Breast epithelium (tissue), 4 donors: Measurements from ENCODE around the gene KLK10. TPM values are rescaled to one million over a fixed set of nuclear protein-coding genes. Genes with fewer than 3 reads are reported as not detected.

ENCODE experiments used
- DNase-seq, 2 donors: peaks; one replicate each; pipeline ENCODE4 v3.0.0-alpha.2; 2019; ENCODE audit warnings: low spot score in 2 of 2
- H3K27ac ChIP-seq, 2 donors: fragments of 200-600 bp; sonication (generic) in 1 of 2; one replicate each; pipeline ENCODE4 v1.5.1; 2016 to 2019; ENCODE audit warnings: mild to moderate bottlenecking in 1 of 2
- H3K27me3 ChIP-seq, 2 donors: fragments of 200-600 bp; sonication (generic) in 1 of 2; one replicate each; pipeline versions ENCODE4 v1.5.1 to v1.6.0; 2017 to 2019; ENCODE audit warnings: control low read depth in 1 of 2, mild to moderate bottlenecking in 1 of 2
- H3K36me3 ChIP-seq: fragments of 200-600 bp; one replicate; pipeline ENCODE4 v1.5.1; 2019
- H3K4me1 ChIP-seq, 2 donors: fragments of 200-600 bp; sonication (generic); one replicate each; pipeline ENCODE4 v1.5.1; 2016 to 2019; ENCODE audit warnings: control low read depth in 1 of 2
- H3K4me3 ChIP-seq, 3 donors: fragments of 200-600 bp; sonication (generic); 1 replicate in 2 of 3; 2 replicates in 1 of 3; pipeline ENCODE4 v1.5.1; 2016 to 2019; ENCODE audit warnings: mild to moderate bottlenecking in 3 of 3, moderate library complexity in 2 of 3
- H3K9me3 ChIP-seq, 2 donors: fragments of 200-600 bp; sonication (generic) in 1 of 2; one replicate each; pipeline ENCODE4 v1.5.1; 2016 to 2019; ENCODE audit warnings: control low read depth in 1 of 2
- POLR2A ChIP-seq: fragments of 450-650 bp; IDR thresholded peaks from one replicate; pipeline ENCODE4 v1.6.1; 2016; ENCODE audit warnings: antibody characterized with exemption, mild to moderate bottlenecking, moderate library complexity
- POLR2AphosphoS5 ChIP-seq, 3 donors: sonication (generic); formaldehyde crosslinking; IDR thresholded peaks; one replicate each; pipeline ENCODE4 v1.6.1; 2017; ENCODE audit warnings: antibody characterized with exemption in 3 of 3
- intact Hi-C: fragments of 100-400 bp; cut with DNase I; formaldehyde crosslinking; loops from one replicate; pipeline ENCODE4 v1.15.1; 2023; ENCODE audit warnings: low total_unique reads
- total RNA-seq, 3 donors: library from RNA; depleted of rRNA; stranded (reverse); fragments of >200 nt; gene quantifications; one replicate each; pipeline ENCODE4 v1.1.0, GENCODE V29; 2016
- TF ChIP-seq, protein P1 (sequence below), 3 donors: fragments of 450-650 bp; IDR thresholded peaks; one replicate each; pipeline ENCODE4 v1.5.1; 2016 to 2017; ENCODE audit warnings: antibody characterized with exemption in 3 of 3, mild to moderate bottlenecking in 3 of 3, moderate library complexity in 3 of 3

Gene KLK10
- total RNA-seq, 3 donors from 2014 or later: 3.3 to 13.9 TPM; not detected in 1

GRCh38 chr19:51034704-51035103 is 15.2 kb upstream of the KLK10 start, which contains the start of gene KLK12:
KLK12 (minus strand) TSS chr19:51035002; CDS start chr19:51034621, 381 bp downstream.
- no peak for DNase-seq
- H3K9me3 ChIP-seq: no peaks in the 10 kb centered on the region
- no peaks in the 10 kb centered on the region for H3K27me3 ChIP-seq
- no peaks in the 10 kb centered on the region for H3K36me3 ChIP-seq
- intact Hi-C loops: no loop called here
- H3K27ac ChIP-seq: no peak within 1 kb of the TSS
- H3K4me1 ChIP-seq: no peaks in the 10 kb centered on the region
- TF ChIP-seq POLR2A (no peak), POLR2AphosphoS5 (IDR thresholded peaks at IDR 0.05) (no peak)
- TF ChIP-seq, protein P1, sequence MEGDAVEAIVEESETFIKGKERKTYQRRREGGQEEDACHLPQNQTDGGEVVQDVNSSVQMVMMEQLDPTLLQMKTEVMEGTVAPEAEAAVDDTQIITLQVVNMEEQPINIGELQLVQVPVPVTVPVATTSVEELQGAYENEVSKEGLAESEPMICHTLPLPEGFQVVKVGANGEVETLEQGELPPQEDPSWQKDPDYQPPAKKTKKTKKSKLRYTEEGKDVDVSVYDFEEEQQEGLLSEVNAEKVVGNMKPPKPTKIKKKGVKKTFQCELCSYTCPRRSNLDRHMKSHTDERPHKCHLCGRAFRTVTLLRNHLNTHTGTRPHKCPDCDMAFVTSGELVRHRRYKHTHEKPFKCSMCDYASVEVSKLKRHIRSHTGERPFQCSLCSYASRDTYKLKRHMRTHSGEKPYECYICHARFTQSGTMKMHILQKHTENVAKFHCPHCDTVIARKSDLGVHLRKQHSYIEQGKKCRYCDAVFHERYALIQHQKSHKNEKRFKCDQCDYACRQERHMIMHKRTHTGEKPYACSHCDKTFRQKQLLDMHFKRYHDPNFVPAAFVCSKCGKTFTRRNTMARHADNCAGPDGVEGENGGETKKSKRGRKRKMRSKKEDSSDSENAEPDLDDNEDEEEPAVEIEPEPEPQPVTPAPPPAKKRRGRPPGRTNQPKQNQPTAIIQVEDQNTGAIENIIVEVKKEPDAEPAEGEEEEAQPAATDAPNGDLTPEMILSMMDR (IDR thresholded peaks at IDR 0.05): no peak
- no peak within 1 kb of the TSS for H3K4me3 ChIP-seq

DNA sequence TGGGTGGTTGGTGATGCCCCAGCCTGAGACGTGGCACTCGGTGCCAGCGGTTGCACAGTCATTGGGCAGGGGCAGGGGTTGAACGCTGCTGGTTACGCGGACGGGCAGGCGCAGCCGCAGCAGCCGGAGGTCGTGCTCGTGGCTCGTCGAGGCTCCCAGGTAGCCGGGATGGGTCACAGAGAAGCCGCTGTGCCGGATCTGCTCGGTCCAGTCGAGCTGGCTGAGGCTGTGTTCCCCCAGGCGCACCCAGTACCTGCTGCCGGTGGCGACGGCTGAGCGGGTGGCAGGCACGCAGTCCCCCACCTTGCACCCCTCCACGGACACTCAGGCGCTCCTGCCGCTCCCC is 12.3 kb upstream of the KLK10 start:
- H3K27ac ChIP-seq: no peak overlapping the region
- no peak for DNase-seq
- no peaks in the 10 kb centered on the region for H3K36me3 ChIP-seq
- no peak for TF ChIP-seq POLR2AphosphoS5 (IDR thresholded peaks at IDR 0.05)
- TF ChIP-seq POLR2A: no peak
- TF ChIP-seq, protein P1 (IDR thresholded peaks at IDR 0.05): no peak
- H3K4me3 ChIP-seq: no peak overlapping the region
- intact Hi-C loops: no loop called here
- no peaks in the 10 kb centered on the region for H3K4me1 ChIP-seq
- peaks cover 0 to 6% of the 10 kb centered on the region in 2 donors for H3K27me3 ChIP-seq
- no peaks in the 10 kb centered on the region for H3K9me3 ChIP-seq

DNA sequence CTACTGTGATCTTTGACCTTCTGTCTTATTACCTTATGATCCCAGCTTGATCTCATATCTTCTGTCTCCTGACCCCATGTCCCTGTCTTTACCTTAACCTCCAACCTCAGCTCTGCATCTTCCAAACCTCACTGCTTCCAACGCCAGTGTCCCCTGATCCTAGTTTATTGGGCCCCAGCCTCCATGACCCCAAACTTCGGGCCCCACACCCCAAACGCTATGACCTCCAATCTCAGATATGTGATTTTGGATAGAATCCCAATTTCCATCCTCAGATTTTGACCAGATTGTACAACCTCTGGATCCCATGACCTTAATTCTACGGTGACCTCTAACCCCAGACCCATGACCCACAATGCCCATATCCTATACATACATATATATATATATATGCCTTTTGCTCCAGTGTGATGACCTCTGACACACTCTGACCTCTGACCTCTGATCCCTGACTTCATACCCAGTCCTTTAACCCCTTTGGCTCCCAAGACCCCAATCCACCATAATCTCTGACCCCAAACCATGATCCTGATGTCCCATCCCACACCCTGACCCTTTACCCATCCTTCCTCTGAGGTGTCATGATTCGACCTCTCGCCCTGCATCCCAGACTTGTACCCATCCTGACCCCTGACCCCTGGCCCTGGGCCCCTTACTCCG is 11.8 kb upstream of the KLK10 start:
- intact Hi-C loops: no loop called here
- Histone ChIP-seq H3K27me3 (peaks cover 0 to 9% of the 10 kb centered on the region in 2 donors), H3K9me3 (no peaks in the 10 kb centered on the region), H3K27ac (no peak overlapping the region), H3K4me1 (no peaks in the 10 kb centered on the region), H3K4me3 (no peak overlapping the region), H3K36me3 (no peaks in the 10 kb centered on the region)
- DNase-seq: no peak
- TF ChIP-seq, protein P1 (IDR thresholded peaks at IDR 0.05): no peak
- TF ChIP-seq POLR2AphosphoS5 (IDR thresholded peaks at IDR 0.05): no peak
- TF ChIP-seq POLR2A: no peak

DNA sequence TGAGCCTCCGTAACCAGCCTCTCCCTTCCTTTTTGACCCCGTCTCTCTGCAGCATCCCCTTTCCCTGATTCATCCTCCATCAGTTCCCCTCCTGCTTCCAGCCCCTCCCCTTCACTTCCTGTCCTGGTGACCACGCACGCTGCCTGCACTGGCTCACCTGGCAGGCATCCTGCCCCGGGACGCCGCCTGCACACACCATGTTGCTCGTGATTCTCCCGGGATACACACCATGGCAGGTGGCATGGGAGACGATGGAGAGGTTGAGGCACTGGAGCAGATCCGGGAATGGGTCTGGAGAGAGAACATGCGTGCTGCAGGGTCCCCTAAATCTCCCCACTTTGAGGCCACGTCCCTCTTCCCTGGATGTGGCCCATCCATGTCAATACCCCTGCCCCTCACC is 11.1 kb upstream of the KLK10 start:
- TF ChIP-seq, protein P1 (IDR thresholded peaks at IDR 0.05): no peak
- TF ChIP-seq POLR2AphosphoS5 (IDR thresholded peaks at IDR 0.05) (no peak), POLR2A (no peak)
- H3K27ac ChIP-seq: no peak overlapping the region
- no peaks in the 10 kb centered on the region for H3K36me3 ChIP-seq
- H3K4me1 ChIP-seq: no peaks in the 10 kb centered on the region
- H3K27me3 ChIP-seq: peaks cover 0 to 14% of the 10 kb centered on the region in 2 donors
- no peak overlapping the region for H3K4me3 ChIP-seq
- no peak for DNase-seq
- intact Hi-C loops: no loop called here
- no peaks in the 10 kb centered on the region for H3K9me3 ChIP-seq

GRCh38 chr19:51029718-51030117 is 10.2 kb upstream of the KLK10 start:
- peaks cover 0 to 22% of the 10 kb centered on the region in 2 donors for H3K27me3 ChIP-seq
- no peaks in the 10 kb centered on the region for H3K4me1 ChIP-seq

More at GRCh38 chr19:51029718-51030117, 10.2 kb upstream of the KLK10 start:
- intact Hi-C loops: no loop called here
- no peak for TF ChIP-seq POLR2A
- no peak for TF ChIP-seq POLR2AphosphoS5 (IDR thresholded peaks at IDR 0.05)
- TF ChIP-seq, protein P1 (IDR thresholded peaks at IDR 0.05): no peak
- Histone ChIP-seq H3K27ac (no peak overlapping the region), H3K9me3 (no peaks in the 10 kb centered on the region), H3K4me3 (no peak overlapping the region), H3K36me3 (no peaks in the 10 kb centered on the region)
- no peak for DNase-seq
